ENCODE results near the gene PRDM1. TPM values are rescaled to one million over a fixed set of nuclear protein-coding genes. Genes with fewer than 3 reads are reported as not detected.

PRDM1 gene
- total RNA-seq, 1 experiment from 2014 or later, result 2.6 TPM

DNA sequence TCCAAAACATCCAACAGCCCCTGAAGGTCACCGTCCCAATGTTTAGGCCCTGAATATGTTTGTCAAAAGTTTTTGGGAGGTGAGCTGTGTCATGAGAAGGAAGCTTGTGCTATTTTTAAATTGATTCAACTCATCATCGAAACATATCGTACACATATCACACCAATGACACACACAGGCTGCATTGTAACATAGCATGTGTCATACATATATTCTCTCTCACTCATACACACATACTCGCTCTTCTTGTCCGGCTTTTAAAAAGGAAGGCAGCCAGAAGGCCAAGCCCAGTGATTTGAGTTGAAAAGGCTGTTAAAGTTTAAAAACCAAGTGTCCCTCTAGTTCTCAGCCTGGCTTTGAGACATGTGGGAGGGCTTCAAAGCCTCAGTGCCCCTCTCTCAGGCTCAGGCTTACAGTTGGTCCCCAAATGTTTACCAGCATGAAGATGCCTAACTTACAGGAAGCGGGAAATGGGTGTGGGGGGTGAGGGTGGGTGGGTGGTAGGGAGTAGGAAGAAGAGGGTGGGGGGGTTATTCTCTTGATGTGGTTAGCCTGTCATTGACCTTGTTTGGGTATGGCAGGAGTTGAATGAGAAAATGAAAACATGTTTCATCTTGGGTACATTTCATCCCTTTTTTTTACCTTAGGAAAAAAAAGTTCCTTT lies 3.3 kb upstream of the PRDM1 start:
- Histone ChIP-seq H3K9me2 (ENCODE audit: insufficient read depth) (no peaks in the 10 kb centered on the region), H3K27me3 (ENCODE audit: insufficient read depth, low read depth) (no peaks in the 10 kb centered on the region), H3K79me2 (ENCODE audit: low read depth) (peaks cover 10% of the 10 kb centered on the region; the same call in 1 of the 2 replicates), H4K20me1 (ENCODE audit: insufficient read depth) (no peaks in the 10 kb centered on the region), H3K4me3 (no peak overlapping the region), H3K36me3 (ENCODE audit: low read depth) (no peaks in the 10 kb centered on the region), H2AFZ (no peak overlapping the region), H3K9me3 (ENCODE audit: insufficient read depth, low read depth) (no peaks in the 10 kb centered on the region), H3K27ac (no peak overlapping the region), H3K4me2 (no peak overlapping the region), H3F3A (ENCODE audit: insufficient read depth, low read depth) (peaks cover 23% of the 10 kb centered on the region), H3K4me1 (replicated peaks; ENCODE audit: insufficient read depth) (peaks cover 32% of the 10 kb centered on the region)
- ChIA-PET CTCF (interaction anchor here (0.6 kb wide), 1 partner anchor 329 kb away, joined by 4 read pairs; no protein-coding TSS in a partner anchor), POLR2A (ENCODE audit: unreplicated experiment) (interaction anchor here (0.6 kb wide), 1 partner anchor 15 kb away, joined by 4 read pairs; no protein-coding TSS in a partner anchor)
- TF ChIP-seq, protein P1, sequence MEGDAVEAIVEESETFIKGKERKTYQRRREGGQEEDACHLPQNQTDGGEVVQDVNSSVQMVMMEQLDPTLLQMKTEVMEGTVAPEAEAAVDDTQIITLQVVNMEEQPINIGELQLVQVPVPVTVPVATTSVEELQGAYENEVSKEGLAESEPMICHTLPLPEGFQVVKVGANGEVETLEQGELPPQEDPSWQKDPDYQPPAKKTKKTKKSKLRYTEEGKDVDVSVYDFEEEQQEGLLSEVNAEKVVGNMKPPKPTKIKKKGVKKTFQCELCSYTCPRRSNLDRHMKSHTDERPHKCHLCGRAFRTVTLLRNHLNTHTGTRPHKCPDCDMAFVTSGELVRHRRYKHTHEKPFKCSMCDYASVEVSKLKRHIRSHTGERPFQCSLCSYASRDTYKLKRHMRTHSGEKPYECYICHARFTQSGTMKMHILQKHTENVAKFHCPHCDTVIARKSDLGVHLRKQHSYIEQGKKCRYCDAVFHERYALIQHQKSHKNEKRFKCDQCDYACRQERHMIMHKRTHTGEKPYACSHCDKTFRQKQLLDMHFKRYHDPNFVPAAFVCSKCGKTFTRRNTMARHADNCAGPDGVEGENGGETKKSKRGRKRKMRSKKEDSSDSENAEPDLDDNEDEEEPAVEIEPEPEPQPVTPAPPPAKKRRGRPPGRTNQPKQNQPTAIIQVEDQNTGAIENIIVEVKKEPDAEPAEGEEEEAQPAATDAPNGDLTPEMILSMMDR (conservative IDR thresholded peaks at IDR 0.05), result no peak
- no peak for TF ChIP-seq EZH2 (IDR thresholded peaks at IDR 0.05; ENCODE audit: low read depth)
- no TSS peak for BruUV-seq (replicated peaks)
- intact Hi-C loops (cut with micrococcal nuclease; ENCODE audit: unreplicated experiment), result no loop called here
- no peak for DNase-seq

DNA sequence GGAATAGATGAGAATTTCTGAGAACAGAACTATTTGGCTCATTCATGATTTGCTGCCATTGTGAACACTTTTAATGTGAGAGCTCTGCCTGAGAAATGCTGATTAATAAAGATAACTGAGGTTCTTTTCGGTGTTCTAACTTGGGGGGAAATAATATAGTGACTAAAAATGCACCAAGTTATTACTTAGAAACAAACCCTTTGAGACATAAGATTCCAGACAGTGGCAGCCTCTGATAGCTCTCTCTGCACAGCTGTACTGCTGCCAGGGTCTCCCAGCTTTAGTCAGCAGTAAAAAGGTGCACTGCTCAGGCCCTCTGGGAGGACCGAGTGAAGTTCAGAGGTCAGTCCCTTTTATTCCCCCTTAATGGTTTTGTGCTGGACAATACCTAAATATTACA lies 2.5 kb upstream of the PRDM1 start:
- DNase-seq, result no peak
- BruUV-seq (replicated peaks), result no TSS peak
- no peak overlapping the region for H3K4me3 ChIP-seq
- peaks cover 39% of the 10 kb centered on the region for H3K4me1 ChIP-seq (replicated peaks; ENCODE audit: insufficient read depth)
- H3K36me3 ChIP-seq (ENCODE audit: low read depth), result no peaks in the 10 kb centered on the region
- no peak for TF ChIP-seq EZH2 (IDR thresholded peaks at IDR 0.05; ENCODE audit: low read depth)
- TF ChIP-seq, protein P1 (conservative IDR thresholded peaks at IDR 0.05), result no peak
- no peak overlapping the region for H3K27ac ChIP-seq
- H3K79me2 ChIP-seq (ENCODE audit: low read depth), result peaks cover 10% of the 10 kb centered on the region; the same call in 1 of the 2 replicates
- CTCF ChIA-PET, result no interaction called here
- H3K4me2 ChIP-seq, result no peak overlapping the region
- no peaks in the 10 kb centered on the region for H4K20me1 ChIP-seq (ENCODE audit: insufficient read depth)
- H3K9me3 ChIP-seq (ENCODE audit: insufficient read depth, low read depth), result no peaks in the 10 kb centered on the region
- H3F3A ChIP-seq (ENCODE audit: insufficient read depth, low read depth), result peaks cover 23% of the 10 kb centered on the region
- no peaks in the 10 kb centered on the region for H3K9me2 ChIP-seq (ENCODE audit: insufficient read depth)
- POLR2A ChIA-PET (ENCODE audit: unreplicated experiment), result no interaction called here
- intact Hi-C loops (cut with micrococcal nuclease; ENCODE audit: unreplicated experiment), result loop anchor here (2.0 kb wide), 1 partner anchor 351 kb away; no protein-coding TSS in a partner anchor
- H3K27me3 ChIP-seq (ENCODE audit: insufficient read depth, low read depth), result no peaks in the 10 kb centered on the region
- no peak overlapping the region for H2AFZ ChIP-seq

DNA sequence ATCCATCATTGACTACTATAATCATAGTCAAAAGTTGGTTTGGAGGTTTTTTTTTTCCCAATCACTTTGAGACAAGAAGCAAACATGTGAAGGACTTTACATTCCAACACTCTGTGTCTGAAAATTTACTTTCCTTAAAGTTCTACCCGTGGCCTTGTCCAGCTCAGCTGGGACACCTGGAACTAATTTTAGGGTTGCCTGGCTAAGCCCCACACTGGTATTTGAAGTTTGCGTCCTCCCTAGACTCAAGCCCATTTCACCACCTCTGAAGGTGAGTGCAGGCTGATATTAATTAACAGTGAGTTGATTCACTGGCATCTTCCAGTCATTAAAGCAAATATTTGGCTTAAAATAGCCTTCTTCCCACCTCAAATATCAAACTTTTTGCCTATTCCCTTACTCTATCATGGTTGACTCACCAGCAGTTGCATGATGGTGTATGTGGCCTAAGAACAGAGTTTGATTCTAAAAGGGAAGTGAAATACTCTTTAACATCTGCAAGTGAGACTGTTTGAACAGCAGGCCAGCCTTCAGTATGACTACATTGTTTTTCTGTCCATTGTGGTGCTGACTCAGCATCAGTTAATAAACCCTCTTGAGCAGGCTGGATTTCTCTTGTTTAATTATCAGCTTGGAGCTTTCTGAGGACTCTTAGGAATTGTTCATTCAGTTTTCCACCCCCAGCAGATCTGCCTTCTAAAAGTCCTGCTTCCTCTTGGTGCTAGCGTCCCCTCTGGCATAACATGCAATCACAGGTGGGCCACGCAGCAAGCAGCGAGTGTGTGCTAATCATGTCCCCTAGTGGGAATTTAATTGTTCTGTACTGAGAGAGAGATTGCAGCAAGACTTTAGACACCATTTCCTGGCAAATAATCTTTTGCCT lies 1.8 kb upstream of the PRDM1 start:
- Histone ChIP-seq H3K4me3 (no peak overlapping the region; the same call in 1 of the 2 replicates), H2AFZ (no peak overlapping the region), H3K36me3 (ENCODE audit: low read depth) (no peaks in the 10 kb centered on the region), H3K27ac (peak overlapping the region; percentile 87), H3K9me3 (ENCODE audit: insufficient read depth, low read depth) (no peaks in the 10 kb centered on the region), H3K4me2 (peak overlapping the region; percentile 96), H4K20me1 (ENCODE audit: insufficient read depth) (no peaks in the 10 kb centered on the region), H3K9me2 (ENCODE audit: insufficient read depth) (no peaks in the 10 kb centered on the region), H3K27me3 (ENCODE audit: insufficient read depth, low read depth) (no peaks in the 10 kb centered on the region), H3F3A (ENCODE audit: insufficient read depth, low read depth) (peaks cover 23% of the 10 kb centered on the region), H3K79me2 (ENCODE audit: low read depth) (peaks cover 10% of the 10 kb centered on the region; the same call in 1 of the 2 replicates), H3K4me1 (replicated peaks; ENCODE audit: insufficient read depth) (peaks cover 43% of the 10 kb centered on the region)
- POLR2A ChIA-PET (ENCODE audit: unreplicated experiment), result interaction anchor here (0.5 kb wide), 1 partner anchor 137 kb away, joined by 6 read pairs; no protein-coding TSS in a partner anchor
- CTCF ChIA-PET, result interaction anchor here (0.6 kb wide), 1 partner anchor 647 kb away, joined by 3 read pairs; no protein-coding TSS in a partner anchor
- DNase-seq, result no peak
- BruUV-seq (replicated peaks), result no TSS peak
- TF ChIP-seq EZH2 (IDR thresholded peaks at IDR 0.05; ENCODE audit: low read depth), result no peak
- TF ChIP-seq, protein P1 (conservative IDR thresholded peaks at IDR 0.05), result no peak
- intact Hi-C loops (cut with micrococcal nuclease; ENCODE audit: unreplicated experiment), result loop anchor here (2.0 kb wide), 1 partner anchor 352 kb away; no protein-coding TSS in a partner anchor
